GM12878 (cell line): ENCODE measurements around the gene CTNNA2.

Experiments
- BRCA1 ChIP-seq: IDR thresholded peaks from 2 replicates; pipeline ENCODE4 v1.6.1; 2011; ENCODE audit warnings: low read depth, low read length, improper control_type of control experiment
- EP300 ChIP-seq, 2 experiments: fragments of 150-350 bp in 1 of 2; IDR thresholded peaks; 2 replicates each; pipeline ENCODE4 v1.6.1; 2011 to 2012; ENCODE audit warnings: low read depth in 2 of 2, low read length in 2 of 2, borderline replicate concordance in 1 of 2, improper control_type of control experiment in 1 of 2, inconsistent platforms in 1 of 2; ENCODE audit not compliant: control insufficient read depth in 1 of 2
- MEF2A ChIP-seq: IDR thresholded peaks from 2 replicates; pipeline ENCODE4 v1.6.1; 2011; ENCODE audit warnings: low read depth, mild to moderate bottlenecking, low read length, moderate library complexity; ENCODE audit not compliant: insufficient read depth
- POLR2A ChIP-seq: IDR thresholded peaks from 2 replicates; pipeline ENCODE4 v1.6.1; 2011; ENCODE audit warnings: low read depth, mild to moderate bottlenecking, low read length
- SP1 ChIP-seq: IDR thresholded peaks from one replicate; pipeline ENCODE4 v1.6.1; 2011; ENCODE audit warnings: low read depth, low read length

- TF ChIP-seq BRCA1 = no peak
- TF ChIP-seq EP300 (IDR thresholded peaks at IDR 0.05; ENCODE audit: borderline replicate concordance in 1 of 2, control insufficient read depth in 1 of 2, low read depth in 2 of 2, low read length in 2 of 2) = no peak
- no peak for TF ChIP-seq POLR2A
- no peak for TF ChIP-seq MEF2A
- TF ChIP-seq SP1 = no peak
Measured at GRCh38 chr2:79714283-79714682, 201.4 kb downstream of the CTNNA2 start.
